ENCODE data around the gene SLC1A5. TPM values are rescaled to one million over a fixed set of nuclear protein-coding genes. Genes with fewer than 3 reads are reported as not detected.

SLC1A5 gene
- total RNA-seq, 1 donor from 2014 or later = 76.6 TPM

DNA sequence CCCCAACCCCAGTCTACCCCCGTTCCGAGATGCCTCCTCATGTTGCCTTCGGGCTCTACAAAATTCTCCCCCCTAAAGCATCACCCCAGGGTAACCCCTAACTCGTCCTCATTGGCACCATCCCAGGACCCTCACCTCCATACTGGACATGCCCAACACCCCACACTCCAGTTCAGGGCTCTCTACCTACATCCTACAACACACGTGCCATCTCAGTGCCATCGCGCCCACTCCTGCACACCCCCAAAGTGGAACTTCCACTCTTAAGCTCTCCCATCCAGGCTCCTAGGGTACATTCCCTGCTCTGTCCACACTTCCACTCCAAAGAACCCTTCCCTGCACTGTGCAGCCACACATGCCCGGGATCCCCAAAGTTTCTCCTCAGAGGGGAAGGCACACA lies 43.4 kb downstream of the SLC1A5 start:
- no peak for DNase-seq (ENCODE audit: low spot score)

DNA sequence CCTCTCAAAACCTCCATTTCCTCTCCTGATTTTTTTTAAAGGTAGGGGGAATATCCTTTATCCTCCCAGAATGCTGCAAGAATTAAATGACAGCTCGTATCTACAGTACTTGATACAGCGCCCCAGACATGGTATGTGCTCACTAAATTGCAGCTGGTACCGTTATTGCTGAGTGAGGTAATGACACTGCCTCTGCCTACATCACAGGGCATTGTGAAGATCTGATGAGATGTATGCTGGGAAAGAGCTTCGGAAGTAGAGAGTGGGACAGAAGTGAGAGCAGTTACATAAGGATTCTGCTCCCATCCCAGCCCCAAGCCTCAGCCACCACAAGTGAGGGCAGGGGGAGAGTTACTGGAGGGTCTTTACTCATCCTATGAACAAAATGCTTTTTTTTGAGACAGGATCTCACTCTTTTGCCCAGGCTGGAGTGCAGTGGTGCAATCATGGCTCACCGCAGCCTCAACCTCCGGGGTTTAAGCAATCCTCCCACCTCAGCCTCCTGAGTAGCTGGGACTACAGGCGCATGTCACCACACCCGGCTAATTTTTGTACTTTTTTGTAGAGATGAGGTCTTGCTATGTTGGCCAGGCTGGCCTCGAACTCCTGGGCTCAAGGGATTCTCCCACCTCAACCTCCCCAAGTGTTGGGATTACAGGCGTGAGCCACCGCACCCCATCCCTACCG lies 44.2 kb downstream of the SLC1A5 start:
- no peak for DNase-seq (ENCODE audit: low spot score)

DNA sequence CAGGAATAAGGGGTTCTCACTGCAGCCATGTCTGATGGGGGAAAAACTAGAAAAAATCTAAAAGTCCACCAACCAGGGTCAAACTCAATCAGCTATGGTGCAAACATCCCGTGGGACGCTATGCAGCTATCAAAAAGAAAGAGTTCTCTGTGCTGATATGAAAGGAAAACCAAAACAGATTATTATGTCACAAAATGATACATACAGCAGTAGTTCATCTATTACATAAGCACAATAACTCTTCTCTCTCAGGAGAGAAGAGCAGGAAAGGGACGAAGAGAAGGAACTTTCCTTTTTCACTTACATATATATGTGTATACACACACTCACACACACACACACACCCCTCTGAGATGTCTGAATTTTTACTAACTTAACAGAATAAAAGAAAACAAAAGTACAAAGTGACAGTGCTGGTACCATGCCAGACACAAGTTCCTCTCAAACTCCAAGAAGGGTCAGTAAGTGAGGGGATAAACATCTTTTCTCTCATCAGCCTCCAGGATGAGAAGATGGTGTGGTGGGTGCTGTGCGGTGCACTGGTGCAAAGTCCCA lies 45.4 kb downstream of the SLC1A5 start:
- DNase-seq (ENCODE audit: low spot score) = no peak

DNA sequence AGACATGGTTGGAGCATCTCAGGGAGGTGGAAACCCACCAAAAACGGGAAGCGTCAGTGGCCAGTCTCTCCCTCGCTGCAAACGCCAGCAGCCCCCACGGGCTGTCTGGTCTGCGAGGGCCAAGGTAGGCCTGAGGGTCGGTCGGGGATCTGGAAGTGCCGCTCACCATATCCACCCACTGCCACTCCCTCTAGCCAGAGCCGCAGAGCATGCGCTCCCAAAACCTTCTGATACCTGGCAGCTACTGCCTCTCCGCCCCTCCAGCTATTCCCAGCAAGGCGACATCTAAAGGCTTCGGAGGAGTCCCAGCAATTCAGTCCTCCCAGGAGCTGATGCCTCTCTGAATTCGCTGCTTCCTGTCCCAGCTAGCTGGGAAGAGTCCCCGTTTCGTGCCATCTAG lies 46.9 kb downstream of the SLC1A5 start:
- no peak for DNase-seq (ENCODE audit: low spot score)

DNA sequence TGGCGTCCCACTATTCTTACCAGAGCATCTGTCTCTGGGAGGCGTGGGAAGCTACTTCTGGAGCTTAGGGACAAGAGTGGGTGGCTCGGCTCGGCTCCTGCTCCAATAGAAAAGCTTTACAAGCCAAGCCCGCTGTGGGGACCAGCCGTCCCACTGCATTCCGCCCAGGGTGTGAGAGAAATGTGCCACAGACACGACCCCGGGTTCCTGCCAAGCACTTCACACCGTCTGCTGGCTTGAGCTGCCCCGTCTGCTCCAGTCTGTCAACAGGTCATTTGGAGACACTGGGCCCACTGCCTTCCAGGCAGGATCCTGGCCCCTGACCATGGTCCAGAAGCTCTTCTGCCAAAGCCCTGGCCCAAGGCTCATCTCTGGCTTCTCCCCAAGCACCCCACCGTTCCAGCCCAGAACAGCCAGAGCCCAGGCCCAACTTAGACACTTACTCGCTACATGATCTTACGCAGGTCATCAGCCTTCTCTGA lies 49.1 kb downstream of the SLC1A5 start:
- DNase-seq (ENCODE audit: low spot score) = no peak

DNA sequence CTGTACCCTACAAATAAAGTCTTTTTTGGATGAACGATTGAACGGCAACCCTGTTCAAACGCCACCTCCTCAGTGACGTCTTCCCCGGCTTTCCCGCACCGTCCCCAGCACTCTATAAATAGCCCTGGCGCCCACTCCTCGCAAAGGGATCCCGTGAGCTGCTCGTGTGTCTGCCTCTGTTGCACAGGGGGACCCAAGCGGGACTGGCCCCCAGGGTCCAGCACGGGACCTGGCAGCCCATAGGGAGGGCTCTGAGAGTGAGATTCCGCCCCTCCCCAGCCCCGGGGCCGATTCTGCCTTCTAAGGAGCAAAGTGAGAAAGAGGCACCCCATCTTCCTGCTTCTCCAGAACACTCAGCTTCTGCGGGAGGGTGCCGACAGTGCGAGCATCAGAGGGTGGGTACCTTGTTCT lies 50.6 kb downstream of the SLC1A5 start:
- no peak for DNase-seq (ENCODE audit: low spot score)

DNA sequence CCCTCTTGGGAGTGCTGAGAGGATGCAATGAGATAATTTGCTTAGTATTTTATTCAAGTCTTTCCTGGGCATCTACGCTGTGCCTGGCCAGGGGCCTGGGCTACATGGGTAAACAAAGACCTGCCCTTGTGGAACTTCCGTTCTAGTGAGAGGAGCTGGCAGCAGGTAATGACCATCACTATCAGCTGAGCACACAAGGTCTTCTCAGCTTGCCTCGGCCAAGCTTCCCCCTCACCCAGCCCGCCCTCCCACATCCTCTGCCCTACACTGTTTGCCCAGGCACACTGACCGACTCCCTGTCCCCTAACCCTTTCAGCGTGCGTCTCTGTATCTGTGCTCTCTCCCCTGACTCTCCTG lies 51.1 kb downstream of the SLC1A5 start:
- no peak for DNase-seq (ENCODE audit: low spot score)

DNA sequence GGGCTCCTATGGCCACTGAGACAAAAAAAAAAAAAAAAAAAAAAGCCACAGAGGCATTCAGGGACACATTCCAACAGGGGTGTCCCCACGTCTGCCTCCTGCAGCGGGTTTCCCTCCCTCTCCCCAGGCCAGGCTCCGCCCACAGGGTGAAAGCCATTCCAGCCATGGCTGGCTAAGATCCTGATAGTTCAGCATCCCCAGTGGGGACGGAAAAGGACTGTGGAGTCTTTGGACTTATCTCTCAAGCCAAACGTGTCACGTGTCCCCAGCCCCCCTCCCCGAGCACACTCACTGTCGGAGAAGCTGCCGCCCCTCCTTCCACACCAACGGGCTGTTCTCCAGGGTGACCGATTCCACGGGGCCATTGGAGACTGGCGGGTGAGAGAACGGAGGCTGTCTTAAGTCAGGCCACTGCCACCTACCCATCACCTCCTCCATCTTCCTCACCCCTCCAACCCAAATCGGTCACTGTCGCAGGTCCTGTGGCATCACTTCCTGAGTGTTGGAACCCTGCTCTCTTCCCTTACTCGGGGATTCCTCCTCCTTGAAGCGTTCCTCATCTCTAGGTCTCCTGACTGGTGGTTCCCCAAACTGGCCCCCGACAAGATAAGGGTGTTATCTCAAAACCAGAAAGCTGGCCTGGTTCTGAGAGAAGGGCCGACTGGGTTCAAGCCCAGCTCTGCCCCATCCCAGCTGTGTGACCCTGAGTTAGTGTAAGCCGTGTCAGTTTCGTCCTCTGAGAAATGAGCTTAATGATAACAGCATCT lies 51.7 kb downstream of the SLC1A5 start:
- DNase-seq (ENCODE audit: low spot score) = no peak

DNA sequence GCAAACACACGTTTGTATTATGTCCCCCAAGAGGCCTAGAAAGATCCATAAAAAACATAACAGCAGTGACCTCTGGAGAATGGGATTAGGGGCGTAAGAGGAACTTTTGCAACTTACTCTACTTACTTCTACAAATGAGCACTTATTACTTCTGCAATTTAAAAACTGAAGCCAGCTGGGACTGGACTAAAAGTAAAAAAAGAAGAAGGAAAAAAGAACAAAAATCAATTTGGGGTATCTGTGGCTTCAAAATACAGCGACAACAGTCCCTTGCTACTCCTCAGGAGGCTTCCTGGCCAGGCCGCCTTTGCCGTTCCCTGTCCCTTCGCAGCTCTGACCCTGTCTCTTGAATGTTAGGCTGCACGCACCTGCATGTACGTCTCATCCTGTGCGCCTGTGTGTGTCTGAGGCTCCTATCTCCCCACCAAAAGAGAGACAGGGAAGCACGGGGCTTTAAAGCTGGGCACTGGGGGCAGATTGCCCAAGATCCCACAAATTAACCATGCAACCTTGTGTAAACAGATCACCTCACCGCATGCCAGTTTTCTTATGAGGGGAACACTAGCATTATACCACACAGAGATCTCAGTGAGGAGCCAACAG lies 54.6 kb downstream of the SLC1A5 start:
- DNase-seq (ENCODE audit: low spot score) = no peak

DNA sequence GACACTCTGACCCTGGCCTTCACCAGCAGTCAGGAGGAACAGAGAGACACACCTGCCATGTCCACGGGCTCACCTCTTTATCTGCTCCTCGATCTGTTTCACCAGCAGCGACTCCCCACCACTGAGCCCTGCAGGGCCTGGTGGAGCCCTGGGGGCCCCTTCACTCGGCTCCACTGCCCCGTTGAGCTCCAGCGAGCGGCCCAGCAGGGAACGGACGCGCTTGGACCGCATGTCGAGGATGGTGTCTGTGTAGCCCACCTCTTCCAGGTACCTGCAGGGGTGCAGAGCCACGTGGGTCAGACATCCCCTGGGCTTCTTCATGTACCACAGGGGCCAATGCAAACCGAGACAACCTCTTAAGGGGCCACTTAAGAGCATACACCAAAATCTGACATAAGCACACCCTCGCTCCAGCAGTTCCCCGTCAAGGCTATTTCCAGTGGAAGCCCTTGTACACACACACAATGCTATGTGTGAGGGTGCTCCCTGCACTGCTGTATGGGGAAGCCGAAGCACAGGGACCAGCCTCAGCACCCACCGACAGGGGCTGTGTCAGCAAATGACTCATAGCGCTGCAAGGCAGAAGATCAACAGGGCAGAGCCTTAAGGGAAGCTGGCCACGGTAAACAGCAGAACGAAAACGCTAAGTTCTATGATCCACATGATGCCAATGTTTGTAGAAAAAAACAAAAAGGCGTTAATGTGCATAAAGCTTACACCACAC lies 55.3 kb downstream of the SLC1A5 start:
- DNase-seq (ENCODE audit: low spot score) = peak; percentile 46

DNA sequence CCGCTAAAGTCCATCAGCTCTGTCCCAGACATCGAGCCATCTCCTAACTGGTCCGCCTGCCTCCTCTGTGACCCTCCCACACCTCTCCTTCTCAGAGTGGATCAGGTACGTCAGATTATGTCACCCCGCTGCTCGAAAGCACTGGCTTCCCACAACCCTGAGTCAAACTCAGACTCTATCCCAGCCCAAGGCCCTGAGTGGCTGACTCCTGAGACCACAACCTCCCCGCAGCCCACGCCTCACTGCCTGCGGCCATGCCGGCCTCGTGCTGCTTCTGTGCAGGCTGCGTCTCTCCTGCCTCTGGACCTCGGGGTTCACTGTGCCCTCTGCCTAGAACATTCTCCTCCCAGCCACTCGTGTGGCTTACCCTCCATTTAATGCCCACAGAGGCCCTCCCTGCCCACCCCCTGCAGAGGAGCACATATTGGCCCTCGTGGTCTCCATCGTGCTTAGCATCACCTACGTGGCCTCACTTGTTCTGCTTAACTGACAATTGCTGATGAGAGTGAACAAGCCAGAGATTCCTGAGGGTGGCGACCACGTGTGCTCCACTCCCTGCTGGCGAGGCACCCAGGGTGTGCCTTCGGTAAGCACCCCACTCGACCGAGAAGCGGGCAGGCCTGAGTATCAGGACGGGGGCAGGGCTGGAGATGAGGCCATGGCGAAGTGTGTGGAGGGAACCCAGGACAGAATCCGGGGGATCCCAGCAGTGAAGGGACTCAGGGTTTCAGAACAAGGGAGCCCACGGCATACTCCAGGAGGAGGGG lies 56.0 kb downstream of the SLC1A5 start:
- no peak for DNase-seq (ENCODE audit: low spot score)

DNA sequence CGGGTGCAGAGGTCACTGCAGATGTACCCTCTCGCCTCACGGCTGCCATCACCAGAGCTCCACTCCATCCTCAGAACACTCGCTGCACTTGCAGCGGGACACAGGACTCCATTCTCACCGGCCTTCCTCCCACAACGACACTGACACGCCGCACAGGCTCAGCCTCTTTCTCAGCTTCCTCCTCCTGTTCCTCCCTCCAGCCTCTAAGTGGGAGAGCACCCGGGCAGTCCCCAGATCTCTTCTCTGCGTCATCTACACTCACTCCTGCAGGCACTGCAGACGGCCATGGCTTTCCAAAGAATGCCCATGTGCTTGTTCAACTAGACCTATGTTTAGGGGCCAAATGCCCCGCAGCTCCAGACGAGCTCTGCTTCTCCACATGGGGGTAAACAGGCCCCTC lies 56.8 kb downstream of the SLC1A5 start:
- DNase-seq (ENCODE audit: low spot score) = no peak

DNA sequence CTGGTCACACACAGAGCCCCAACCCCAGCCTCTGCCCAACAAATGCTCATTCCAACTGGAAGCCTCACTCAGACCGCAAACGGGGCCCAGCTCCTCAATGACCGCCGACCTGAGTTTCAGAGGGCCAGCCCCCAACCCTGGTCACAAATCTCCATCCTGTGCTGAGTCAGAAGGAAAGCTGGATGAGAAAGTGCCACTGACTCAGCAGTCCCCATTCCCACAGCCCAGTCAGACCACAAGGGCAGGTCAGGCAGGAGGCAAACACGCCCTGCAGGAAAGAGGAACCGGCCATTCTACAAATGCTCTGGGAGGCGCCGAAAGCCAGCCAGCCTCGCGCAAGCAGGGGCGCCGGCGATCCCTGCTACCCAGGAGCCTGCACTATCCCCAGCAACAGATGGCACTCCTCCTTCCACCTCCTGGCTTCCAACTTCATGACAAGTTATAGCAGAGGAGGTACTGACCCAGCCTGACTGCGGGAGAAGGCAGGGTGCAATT lies 57.3 kb downstream of the SLC1A5 start:
- no peak for DNase-seq (ENCODE audit: low spot score)

DNA sequence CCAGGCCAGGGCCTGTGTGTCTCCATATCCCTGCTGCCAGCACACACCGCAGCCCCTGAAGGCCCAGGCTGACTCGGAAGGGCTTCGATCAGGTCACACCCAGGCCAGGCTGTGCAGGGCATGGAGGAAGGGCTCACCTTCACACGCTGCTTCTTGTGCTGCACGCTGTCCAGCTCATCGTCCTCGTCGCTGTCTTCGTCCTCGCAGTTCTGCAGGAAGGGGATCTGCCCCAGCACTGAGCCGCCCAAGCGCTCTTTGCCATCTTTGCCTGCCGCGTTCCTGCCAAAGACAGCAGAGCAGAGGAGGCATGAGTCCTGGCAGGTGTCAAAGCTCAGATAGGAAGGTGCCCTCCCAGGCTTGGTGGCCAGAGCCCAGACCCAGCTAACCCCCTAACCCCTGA lies 57.8 kb downstream of the SLC1A5 start:
- no peak for DNase-seq (ENCODE audit: low spot score)

DNA sequence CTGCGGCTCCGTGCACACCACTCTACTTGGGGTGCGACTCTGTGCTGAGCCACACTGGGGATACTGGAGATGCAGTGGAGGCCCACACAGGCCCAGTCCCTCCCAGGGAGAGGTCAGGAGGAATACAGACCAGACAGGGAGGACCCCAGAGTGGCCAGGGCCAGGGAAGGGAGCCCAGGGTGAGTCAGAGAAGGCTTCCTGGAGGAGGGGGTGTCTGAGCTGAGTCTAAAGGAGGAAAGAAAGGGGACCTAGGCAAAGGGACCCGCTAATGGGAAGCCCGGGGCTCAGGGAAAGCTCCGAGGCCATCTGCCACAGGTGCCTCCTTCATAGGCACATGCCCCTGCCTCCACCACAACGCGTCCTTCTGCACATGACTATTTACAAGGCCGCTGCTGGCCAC lies 58.2 kb downstream of the SLC1A5 start:
- DNase-seq (ENCODE audit: low spot score) = no peak

DNA sequence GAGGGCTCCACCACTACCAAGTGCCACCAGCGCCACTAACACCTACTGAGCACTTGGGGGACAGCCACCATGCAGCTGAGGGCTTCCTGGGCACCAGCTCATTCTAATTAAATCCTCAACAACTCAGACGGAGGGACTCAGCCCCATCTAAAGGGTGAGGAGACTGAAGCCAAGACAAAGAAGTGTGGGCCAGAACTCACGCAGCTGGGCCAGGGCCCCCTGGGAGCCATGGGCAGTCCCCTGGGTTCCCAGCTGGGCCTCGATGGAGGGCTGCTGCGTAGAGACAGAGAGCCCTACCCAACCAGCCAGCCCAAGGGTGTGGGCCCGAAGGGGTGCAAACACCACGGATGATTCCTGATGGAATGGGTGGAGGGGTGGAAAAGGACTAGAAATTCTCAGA lies 58.7 kb downstream of the SLC1A5 start:
- no peak for DNase-seq (ENCODE audit: low spot score)

DNA sequence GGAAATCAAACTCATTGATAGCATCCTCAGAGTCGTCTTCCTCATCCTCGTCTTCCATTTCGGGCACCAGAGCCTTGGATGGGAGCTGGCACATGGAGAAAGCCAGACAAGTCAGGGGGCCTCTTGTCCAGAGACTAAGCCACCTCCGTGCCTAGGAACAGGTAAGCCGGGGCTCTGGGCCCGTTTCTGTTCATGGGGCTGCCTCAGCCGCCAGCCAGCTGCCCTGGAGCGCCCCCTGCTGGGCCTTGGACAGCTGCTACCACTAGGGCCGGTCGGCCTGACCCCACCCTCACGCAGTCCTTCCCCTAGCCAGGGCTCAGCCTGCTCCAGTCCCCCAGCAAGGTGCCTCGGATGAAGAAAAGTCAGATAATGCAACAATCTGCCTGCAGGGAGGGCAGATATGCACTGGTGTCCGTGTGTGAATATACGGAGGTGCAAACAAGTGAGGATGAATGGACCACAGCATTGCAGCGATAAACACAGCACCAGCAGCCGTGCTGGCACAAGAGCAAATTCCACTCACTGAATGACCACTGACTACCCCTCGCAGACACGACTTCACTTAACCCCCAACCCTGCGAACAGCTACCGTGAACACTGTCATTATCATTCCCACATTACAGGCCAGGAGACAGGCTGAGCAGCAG lies 59.6 kb downstream of the SLC1A5 start:
- DNase-seq (ENCODE audit: low spot score) = peak; percentile 53

DNA sequence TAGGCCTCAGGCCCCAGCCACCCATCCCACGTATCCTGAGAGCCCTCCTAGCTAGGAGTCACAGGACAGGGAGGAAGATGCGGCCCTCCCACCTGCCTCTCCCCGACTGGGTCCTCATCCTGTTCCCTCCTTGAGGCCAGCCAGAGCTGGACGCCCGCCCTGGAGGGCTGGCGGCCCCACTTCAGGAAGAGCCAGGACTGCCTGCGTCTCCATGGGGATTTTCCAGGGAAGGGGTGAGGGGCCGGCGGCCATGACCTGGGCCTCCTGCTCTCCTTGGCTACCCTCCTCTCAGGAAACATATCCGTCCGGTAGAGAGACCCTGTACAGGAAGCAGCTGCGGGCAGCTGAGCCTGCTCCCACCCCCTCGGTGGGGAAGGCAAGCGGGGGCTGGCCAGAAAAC lies 60.2 kb downstream of the SLC1A5 start:
- DNase-seq (ENCODE audit: low spot score) = no peak

DNA sequence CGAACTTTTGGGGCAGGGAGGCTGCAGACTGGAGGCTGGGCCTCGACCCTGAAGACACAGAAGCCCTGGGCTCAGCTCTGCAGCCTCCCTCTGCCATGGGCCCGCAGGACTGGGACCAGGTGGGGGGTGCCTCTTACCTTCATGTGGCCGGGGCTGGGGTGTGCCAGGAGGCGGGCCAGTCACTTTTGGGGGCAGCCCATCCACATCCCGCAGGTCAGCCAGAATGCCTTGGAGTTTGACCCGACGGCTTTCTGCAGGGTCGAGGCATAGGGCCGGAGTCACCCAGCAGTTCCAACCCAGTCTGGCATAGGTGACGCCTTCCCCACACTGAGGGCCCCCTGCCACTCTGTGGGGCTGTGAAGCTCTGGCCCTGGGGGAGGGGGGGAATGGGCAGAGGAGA lies 60.6 kb downstream of the SLC1A5 start:
- no peak for DNase-seq (ENCODE audit: low spot score)

DNA sequence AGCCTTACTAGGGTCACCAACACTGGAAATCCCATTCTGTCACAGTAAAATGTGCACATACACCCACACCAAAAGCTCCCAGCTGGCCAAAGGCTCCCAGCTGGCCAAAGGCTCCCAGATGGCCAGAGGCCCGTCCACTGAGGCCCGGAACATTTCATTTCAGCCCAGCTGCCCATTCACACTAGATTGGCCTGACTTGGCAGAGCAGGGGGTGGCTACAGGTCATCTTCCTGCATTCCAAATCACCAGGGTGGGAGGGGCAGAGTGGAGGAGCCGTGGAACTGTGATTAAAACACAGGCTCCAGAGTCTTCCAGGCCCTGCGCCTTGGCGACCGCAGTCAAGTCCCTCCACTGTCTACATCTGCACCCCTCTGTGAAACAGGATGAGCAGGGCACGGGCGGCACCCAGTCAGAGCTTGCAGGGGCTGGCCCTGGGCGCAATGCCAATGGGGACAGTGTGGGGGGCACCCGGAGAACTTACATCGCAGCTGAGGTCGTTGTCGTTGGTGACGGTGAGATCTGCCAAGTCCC lies 61.4 kb downstream of the SLC1A5 start:
- DNase-seq (ENCODE audit: low spot score) = no peak

All from umbilical cord (tissue), 2 donors.